Gastrocnemius medialis (tissue), 4 donors: Measurements from ENCODE around the gene SRPX.

Experiments
- CTCF ChIP-seq, 5 experiments: fragments of 450-650 bp in 3 of 5; fragments of 200-600 bp in 2 of 5; sonication (generic) in 2 of 5; IDR thresholded peaks in 4 of 5; conservative IDR thresholded peaks in 1 of 5; 1 replicate in 4 of 5; 2 replicates in 1 of 5; pipeline ENCODE4 v1.5.1; 2016 to 2019; ENCODE audit warnings: antibody characterized with exemption in 5 of 5, mild to moderate bottlenecking in 3 of 5, moderate library complexity in 3 of 5
- POLR2A ChIP-seq, 2 donors: fragments of 450-650 bp; IDR thresholded peaks; one replicate each; pipeline ENCODE4 v1.6.1; 2017; ENCODE audit warnings: antibody characterized with exemption in 2 of 2, mild to moderate bottlenecking in 2 of 2, moderate library complexity in 2 of 2

DNA sequence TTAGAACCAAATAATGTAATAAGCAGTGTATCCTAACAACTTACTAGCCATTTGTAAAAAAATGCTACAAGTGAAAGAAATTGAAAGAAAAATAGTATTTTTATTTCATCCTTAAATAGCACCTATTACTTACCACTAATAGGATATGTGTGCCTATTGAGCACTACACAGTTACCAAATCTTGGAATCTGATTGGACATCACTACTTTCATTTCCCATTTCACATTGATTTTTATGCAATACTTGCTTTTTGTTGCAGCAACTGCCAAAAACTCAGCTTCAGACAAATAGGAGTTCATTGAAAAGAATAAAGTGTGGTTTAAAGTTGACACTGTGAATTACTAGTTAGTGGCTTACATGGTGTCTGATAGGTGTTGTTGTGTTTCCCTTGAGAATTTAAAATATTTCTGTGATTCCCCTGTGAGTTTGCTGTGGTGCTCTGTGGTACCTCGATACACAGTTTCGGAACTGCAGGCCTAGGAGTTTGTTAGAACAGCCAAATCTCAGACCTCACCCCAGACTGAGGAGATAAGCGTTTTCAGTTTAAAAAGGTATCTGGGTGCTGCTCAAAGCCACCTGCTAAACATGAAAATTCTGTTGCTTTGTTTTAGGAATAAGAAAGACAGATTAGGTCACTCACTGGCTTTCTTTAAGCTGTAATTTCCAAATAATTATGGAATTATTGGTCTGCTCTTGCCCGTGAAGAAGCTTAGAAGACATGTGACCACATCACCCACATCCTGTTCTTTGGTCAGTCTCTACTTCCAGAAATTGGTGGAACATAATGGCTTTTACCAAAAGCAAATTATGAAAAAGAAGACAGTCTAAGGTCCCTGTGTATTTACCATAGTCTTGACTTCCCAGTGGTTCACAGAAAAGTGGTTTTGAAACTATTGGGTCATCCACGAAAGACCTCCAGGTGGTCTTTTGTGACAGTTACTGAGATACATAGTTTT is 116.5 kb downstream of the SRPX start:
- no peak for TF ChIP-seq CTCF (IDR thresholded peaks at IDR 0.05 in 4 of 5, conservative IDR thresholded peaks at IDR 0.05 in 1 of 5)
- TF ChIP-seq POLR2A (IDR thresholded peaks at IDR 0.05), result no peak
